HG03175 (cell line): ENCODE data around the gene PHAX.
"Not testable (repeated sequence)": the region's sequence is repeated elsewhere in the genome, so short reads cannot be mapped to it uniquely, and the experiment has no call there.

ENCODE experiments used
- ATAC-seq: cut with Tn5 transposase; IDR thresholded peaks from one replicate; pipeline ENCODE4 v1.9.1; 2021; ENCODE audit warnings: mild to moderate bottlenecking, moderate library complexity; ENCODE audit not compliant: unreplicated experiment

Gene PHAX

GRCh38 chr5:126650463-126650862, 49.7 kb downstream of the PHAX start:
- ATAC-seq = no peak

GRCh38 chr5:126651013-126651577, 50.3 kb downstream of the PHAX start:
- ATAC-seq = no peak

- no peak for ATAC-seq
These were observed 55.8 kb downstream of the PHAX start for GRCh38 chr5:126656401-126657007.

GRCh38 chr5:126658561-126658960, 57.8 kb downstream of the PHAX start:
- ATAC-seq = no peak

- ATAC-seq = no peak
These were observed 59.2 kb downstream of the PHAX start for GRCh38 chr5:126659805-126660482.

GRCh38 chr5:126664586-126664985, 63.8 kb downstream of the PHAX start:
- ATAC-seq = no peak

- ATAC-seq = not testable (repeated sequence)
These were observed 69.4 kb downstream of the PHAX start for GRCh38 chr5:126670109-126670508.

- ATAC-seq = not testable (repeated sequence)
These were observed 70.9 kb downstream of the PHAX start for GRCh38 chr5:126671681-126672080.

GRCh38 chr5:126673477-126673876, 72.7 kb downstream of the PHAX start:
- no peak for ATAC-seq

- ATAC-seq = no peak
These were observed 73.4 kb downstream of the PHAX start for GRCh38 chr5:126674145-126674544.

- no peak for ATAC-seq
These were observed 74.6 kb downstream of the PHAX start for GRCh38 chr5:126675338-126675737.

GRCh38 chr5:126676195-126676624, 75.5 kb downstream of the PHAX start:
- ATAC-seq = peak; percentile 77
